Transverse colon (tissue), 4 donors: ENCODE measurements around the gene ARHGAP23. TPM values are rescaled to one million over a fixed set of nuclear protein-coding genes. Genes with fewer than 3 reads are reported as not detected.

Source experiments
- DNase-seq: peaks from one replicate; pipeline ENCODE4 v3.0.0-alpha.2; 2019
- H3K27ac ChIP-seq, 4 donors: fragments of 200-600 bp; sonication (generic); 2 replicates each; pipeline ENCODE4 v1.5.1; 2016 to 2018; ENCODE audit warnings: inconsistent platforms in 4 of 4
- H3K27me3 ChIP-seq: fragments of 200-600 bp; sonication (generic); 2 replicates; pipeline ENCODE4 v1.5.1; 2017; ENCODE audit warnings: inconsistent platforms
- H3K36me3 ChIP-seq, 4 donors: fragments of 200-600 bp; sonication (generic); 2 replicates each; pipeline ENCODE4 v1.5.1; 2017 to 2019; ENCODE audit warnings: inconsistent platforms in 4 of 4
- H3K4me1 ChIP-seq, 4 donors: fragments of 200-600 bp; sonication (generic); 2 replicates each; pipeline ENCODE4 v1.5.1; 2017 to 2020; ENCODE audit warnings: inconsistent platforms in 4 of 4
- H3K4me3 ChIP-seq, 4 donors: fragments of 200-600 bp; sonication (generic); 1 replicate in 1 of 4; 2 replicates in 3 of 4; pipeline versions ENCODE4 v1.5.1 to v1.6.1; 2017 to 2019; ENCODE audit warnings: inconsistent platforms in 4 of 4
- H3K9me3 ChIP-seq, 2 donors: fragments of 200-600 bp; sonication (generic); 2 replicates each; pipeline ENCODE4 v1.5.1; 2017 to 2019; ENCODE audit warnings: inconsistent platforms in 2 of 2
- CTCF ChIP-seq, 5 experiments: fragments of 200-600 bp in 3 of 5; fragments of 450-650 bp in 2 of 5; sonication (generic) in 3 of 5; IDR thresholded peaks; 1 replicate in 2 of 5; 2 replicates in 3 of 5; pipeline ENCODE4 v1.5.1; 2016 to 2017; ENCODE audit warnings: antibody characterized with exemption in 5 of 5, inconsistent platforms in 3 of 5, mild to moderate bottlenecking in 2 of 5, moderate library complexity in 1 of 5
- EP300 ChIP-seq: sonication (generic); formaldehyde crosslinking; IDR thresholded peaks from one replicate; pipeline ENCODE4 v1.6.1; 2017; ENCODE audit warnings: antibody characterized with exemption, low read depth
- POLR2A ChIP-seq: fragments of 450-650 bp; IDR thresholded peaks from one replicate; pipeline ENCODE4 v1.6.1; 2016; ENCODE audit warnings: antibody characterized with exemption, mild to moderate bottlenecking, moderate library complexity
- POLR2AphosphoS5 ChIP-seq, 3 donors: sonication (generic); formaldehyde crosslinking; IDR thresholded peaks; one replicate each; pipeline ENCODE4 v1.6.1; 2016; ENCODE audit warnings: antibody characterized with exemption in 3 of 3
- WGBS, 2 donors: methylation state at CpG; one replicate each; pipeline ENCODE4 v1.1.5; 2018; ENCODE audit warnings: low coverage in 1 of 2; 5-methylcytosine and 5-hydroxymethylcytosine counted together
- in situ Hi-C, 4 donors: fragments of 200-750 bp; cut with MboI; loops; one replicate each; pipeline versions ENCODE4 v1.15.0 to v1.15.1; 2017; ENCODE audit warnings: low sequenced_read_pairs in 3 of 4, low pct_ligation_motif_present in 1 of 4, low pct_unique_long_range_greater_than_20kb in 1 of 4
- intact Hi-C: fragments of 100-400 bp; cut with DNase I; formaldehyde crosslinking; loops from one replicate; pipeline ENCODE4 v1.15.1; 2023; ENCODE audit warnings: low total_unique reads
- total RNA-seq, 4 donors: library from RNA; depleted of rRNA; stranded (reverse); fragments of >200 nt; gene quantifications; one replicate each; pipeline ENCODE4 v1.1.0, GENCODE V29; 2016

Gene ARHGAP23
- total RNA-seq, 4 donors from 2014 or later: 4.5 to 21.7 (median 17.0) TPM

- H3K4me3 ChIP-seq: no peak overlapping the region
- no peaks in the 10 kb centered on the region for H3K36me3 ChIP-seq
- peaks cover 27% of the 10 kb centered on the region for H3K27me3 ChIP-seq
- no peak overlapping the region for H3K27ac ChIP-seq
- intact Hi-C loops (no loop called here), in situ Hi-C loops (loop anchor here in 1 of 4 donors (10.0 kb wide), 1 partner anchor 124 kb away; no protein-coding TSS in a partner anchor)
- no peak for DNase-seq
- H3K9me3 ChIP-seq: no peaks in the 10 kb centered on the region
- TF ChIP-seq POLR2A: no peak
- no peak for TF ChIP-seq EP300
- TF ChIP-seq POLR2AphosphoS5 (IDR thresholded peaks at IDR 0.05): no peak
- TF ChIP-seq CTCF (IDR thresholded peaks at IDR 0.05): no peak
- H3K4me1 ChIP-seq: no peaks in the 10 kb centered on the region
- WGBS, 2 donors: 66 to 90% methylated on average over 2 to 11 of the region's 11 CpGs
Observed at GRCh38 chr17:38541281-38541680, 113.0 kb downstream of the ARHGAP23 start.

- Histone ChIP-seq H3K27me3 (peaks cover 20% of the 10 kb centered on the region), H3K4me3 (no peak overlapping the region), H3K9me3 (no peaks in the 10 kb centered on the region), H3K4me1 (no peaks in the 10 kb centered on the region), H3K27ac (no peak overlapping the region), H3K36me3 (no peaks in the 10 kb centered on the region)
- no peak for DNase-seq
- TF ChIP-seq POLR2A (no peak), CTCF (IDR thresholded peaks at IDR 0.05) (no peak), EP300 (no peak), POLR2AphosphoS5 (IDR thresholded peaks at IDR 0.05) (no peak)
- intact Hi-C loops (no loop called here), in situ Hi-C loops (loop anchor here in 1 of 4 donors (10.0 kb wide), 1 partner anchor 123 kb away; no protein-coding TSS in a partner anchor)
- WGBS, 2 donors: 80% methylated on average over 8 of the region's 8 CpGs; no CpG with 5 or more reads in 1 of the 2 donors
Observed at GRCh38 chr17:38542286-38542685, 114.0 kb downstream of the ARHGAP23 start.

DNA sequence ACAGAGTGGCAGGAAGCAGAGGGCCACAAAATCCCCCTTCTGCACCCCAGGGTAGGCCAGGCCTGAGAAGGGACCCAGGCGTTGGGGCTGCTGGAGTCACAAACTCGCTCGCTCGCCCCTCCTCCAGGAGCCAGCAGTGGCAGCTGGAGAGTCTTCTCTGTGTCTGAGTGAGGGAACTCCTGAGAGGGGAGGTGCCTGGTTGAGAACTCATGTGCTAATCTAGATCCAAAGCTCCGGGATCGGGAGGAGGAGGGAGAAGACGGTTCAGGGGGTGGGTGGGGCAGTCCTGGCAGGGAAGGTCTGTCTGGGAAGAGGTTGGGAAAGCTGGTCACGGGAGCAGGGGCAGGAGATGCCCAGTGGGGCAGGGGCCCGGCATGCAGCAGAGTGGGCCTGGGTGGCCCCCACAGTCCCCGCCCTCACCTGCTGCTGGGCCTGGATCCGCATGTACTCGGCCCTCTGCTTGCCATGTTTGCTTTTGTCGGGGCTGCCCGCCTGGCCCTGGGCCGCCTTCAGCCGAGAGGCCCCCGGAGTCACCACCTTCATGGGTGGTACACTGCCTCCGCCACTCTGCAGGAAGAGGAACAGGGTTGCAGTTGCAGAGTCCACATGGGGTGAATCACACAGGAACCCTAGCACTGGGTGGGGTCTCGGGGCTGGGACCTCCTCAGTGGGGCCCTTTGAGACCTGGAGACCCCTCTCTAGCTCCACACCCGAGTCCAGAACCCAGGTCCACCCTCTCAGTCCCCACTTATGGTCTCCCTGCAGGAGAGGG, 115.3 kb downstream of the ARHGAP23 start:
- H3K4me1 ChIP-seq: no peaks in the 10 kb centered on the region
- intact Hi-C loops (no loop called here), in situ Hi-C loops (loop anchor here in 1 of 4 donors (10.0 kb wide), 1 partner anchor 121 kb away; no protein-coding TSS in a partner anchor)
- H3K27me3 ChIP-seq: peaks cover 19% of the 10 kb centered on the region
- H3K36me3 ChIP-seq: no peaks in the 10 kb centered on the region
- H3K27ac ChIP-seq: no peak overlapping the region
- no peaks in the 10 kb centered on the region for H3K9me3 ChIP-seq
- H3K4me3 ChIP-seq: no peak overlapping the region
- 69 to 100% methylated on average over 1 to 20 of the region's 20 CpGs for WGBS, 2 donors
- TF ChIP-seq CTCF (IDR thresholded peaks at IDR 0.05): no peak
- no peak for TF ChIP-seq POLR2A
- TF ChIP-seq EP300: no peak
- TF ChIP-seq POLR2AphosphoS5 (IDR thresholded peaks at IDR 0.05): no peak
- DNase-seq: no peak

DNA sequence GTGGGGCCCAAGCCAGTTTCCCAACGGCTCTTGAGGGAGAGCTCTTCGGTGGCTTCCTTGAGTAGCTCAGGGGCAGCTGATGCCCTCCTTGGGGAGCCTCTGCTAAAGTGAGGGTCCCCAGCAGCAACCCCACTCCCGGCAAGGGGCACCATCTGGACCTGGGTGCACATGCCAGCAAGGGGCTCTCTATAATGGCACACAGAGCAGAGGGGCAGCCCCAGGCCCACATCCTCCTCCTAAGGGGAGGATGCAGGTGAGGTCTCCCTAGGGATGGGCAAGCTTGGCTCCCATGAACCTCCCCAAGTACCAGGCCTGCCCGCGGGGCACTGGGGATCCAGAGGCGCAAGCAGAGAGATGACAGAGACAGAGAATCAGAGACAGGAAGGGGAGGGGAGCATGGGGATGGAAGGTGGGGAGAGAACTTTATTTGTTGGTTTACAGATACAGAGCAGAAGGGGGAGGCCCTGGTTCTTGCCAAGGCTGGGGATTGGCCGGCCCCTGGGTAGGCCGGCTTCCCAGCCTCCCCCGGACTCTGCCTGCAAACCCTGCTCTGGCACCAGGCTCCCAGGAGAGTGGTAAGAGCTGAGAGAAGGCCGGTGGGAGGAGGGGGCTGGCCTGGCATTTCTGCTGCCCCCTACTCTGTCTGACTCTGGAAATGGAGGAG, 116.0 kb downstream of the ARHGAP23 start:
- H3K36me3 ChIP-seq: no peaks in the 10 kb centered on the region
- H3K27ac ChIP-seq: no peak overlapping the region
- H3K4me1 ChIP-seq: no peaks in the 10 kb centered on the region
- DNase-seq: no peak
- intact Hi-C loops (no loop called here), in situ Hi-C loops (loop anchor here in 1 of 4 donors (10.0 kb wide), 1 partner anchor 120 kb away; no protein-coding TSS in a partner anchor)
- TF ChIP-seq POLR2AphosphoS5 (IDR thresholded peaks at IDR 0.05) (no peak), CTCF (IDR thresholded peaks at IDR 0.05) (no peak), POLR2A (no peak), EP300 (no peak)
- WGBS, 2 donors: 79% methylated on average over 7 of the region's 10 CpGs; no CpG with 5 or more reads in 1 of the 2 donors
- peaks cover 17% of the 10 kb centered on the region for H3K27me3 ChIP-seq
- no peak overlapping the region for H3K4me3 ChIP-seq
- no peaks in the 10 kb centered on the region for H3K9me3 ChIP-seq
